HepG2 (cell line): ENCODE measurements around the gene SMYD1. TPM values are rescaled to one million over a fixed set of nuclear protein-coding genes. Genes with fewer than 3 reads are reported as not detected.

Source experiments
- ATAC-seq: fragments of 200-7000 bp; cut with Tn5 transposase; 3 replicates; pipeline ENCODE4 v1.9.1; 2020; ENCODE audit warnings: mild to moderate bottlenecking, moderate library complexity
- BruUV-seq: library from RNA; stranded (reverse); fragments of 400-500 nt; replicated peaks from 2 replicates; lab custom pipeline; 2021; lab: Mats Ljungman, UMichigan
- CTCF ChIA-PET: fragments of 300-600 bp; formaldehyde crosslinking; extraction: SDS; loops from one replicate; lab custom pipeline; 2021; ENCODE audit warnings: low total read pairs, inconsistent platforms, low intra/inter-chr PET ratio; lab: Yijun Ruan, JAX
- POLR2A ChIA-PET: fragments of 350-600 bp; sonication (Branson Sonifier 250); formaldehyde crosslinking; loops from one replicate; lab custom pipeline; 2020; ENCODE audit warnings: antibody characterized with exemption, inconsistent platforms; lab: Yijun Ruan, JAX
- DNase-seq: peaks from one replicate; pipeline ENCODE4 v3.0.0-alpha.2; 2015; ENCODE audit warnings: low spot score
- FAIRE-seq: peaks from 3 replicates; lab custom pipeline; 2011; peaks lifted over from hg19 to GRCh38; lab: Jason Lieb, UNC
- H2AFZ ChIP-seq: one replicate; pipeline ENCODE4 v1.6.1; 2011; ENCODE audit warnings: low read length, inconsistent platforms
- H3K27ac ChIP-seq: fragments of 300-600 bp; 3 replicates; pipeline ENCODE4 v1.8.0; 2011; ENCODE audit warnings: mixed run types, mild to moderate bottlenecking, mixed read lengths, low read length, inconsistent platforms; ENCODE audit not compliant: insufficient read depth; ENCODE audit errors: extremely low read length
- H3K27me3 ChIP-seq, 2 experiments: fragments of 200-600 bp in 1 of 2; 2 replicates in 1 of 2; 3 replicates in 1 of 2; pipeline versions ENCODE4 v1.6.0 to v1.8.0; 2011; ENCODE audit warnings: low read length in 2 of 2, mild to moderate bottlenecking in 2 of 2, moderate library complexity in 2 of 2, inconsistent platforms in 1 of 2; ENCODE audit not compliant: insufficient read depth in 2 of 2, control insufficient read depth in 1 of 2
- H3K36me3 ChIP-seq, 2 experiments: fragments of 200-600 bp in 1 of 2; replicated peaks in 1 of 2; 2 replicates in 1 of 2; 3 replicates in 1 of 2; pipeline versions ENCODE4 v1.5.1 to v1.8.0; 2011; ENCODE audit warnings: low read length in 2 of 2, inconsistent platforms in 1 of 2; ENCODE audit not compliant: insufficient read depth in 2 of 2, control insufficient read depth in 1 of 2
- H3K4me1 ChIP-seq: 2 replicates; pipeline ENCODE4 v1.5.1; 2012; ENCODE audit warnings: low read length, inconsistent platforms; ENCODE audit not compliant: insufficient read depth
- H3K4me2 ChIP-seq: 2 replicates; pipeline ENCODE4 v1.6.0; 2011; ENCODE audit warnings: low read depth, low read length, inconsistent platforms
- H3K4me3 ChIP-seq, 3 experiments: fragments of 200-600 bp in 1 of 3; sonication (generic), shearing (Covaris generic) in 1 of 3; replicated peaks in 1 of 3; 2 replicates each; pipeline ENCODE4 v1.5.1; 2011 to 2016; ENCODE audit warnings: low read length in 3 of 3, inconsistent platforms in 2 of 3, low read depth in 2 of 3, mild to moderate bottlenecking in 2 of 3, control low read depth in 1 of 3, mixed read lengths in 1 of 3; ENCODE audit not compliant: insufficient read depth in 1 of 3
- H3K79me2 ChIP-seq: one replicate; pipeline ENCODE4 v1.6.1; 2011; ENCODE audit warnings: low read length, inconsistent platforms; ENCODE audit not compliant: insufficient read depth
- H3K9ac ChIP-seq: 2 replicates; pipeline ENCODE4 v1.6.0; 2011; ENCODE audit warnings: mild to moderate bottlenecking, low read depth, low read length, inconsistent platforms; ENCODE audit not compliant: insufficient read depth
- H3K9me3 ChIP-seq: 2 replicates; pipeline ENCODE4 v1.5.1; 2012; ENCODE audit warnings: mild to moderate bottlenecking, low read length
- H4K20me1 ChIP-seq: 2 replicates; pipeline ENCODE4 v1.6.0; 2011; ENCODE audit warnings: inconsistent platforms, mild to moderate bottlenecking, low read length, moderate library complexity; ENCODE audit not compliant: insufficient read depth
- POLR2A ChIP-seq, 2 experiments: IDR thresholded peaks; 2 replicates each; pipeline ENCODE4 v1.6.1; 2011; ENCODE audit warnings: low read depth in 2 of 2, low read length in 2 of 2, mild to moderate bottlenecking in 1 of 2, moderate library complexity in 1 of 2; ENCODE audit not compliant: insufficient read depth in 1 of 2
- POLR2AphosphoS5 ChIP-seq: IDR thresholded peaks from 2 replicates; pipeline ENCODE4 v1.6.1; 2012; ENCODE audit warnings: low read depth, low read length
- POLR2G ChIP-seq: fragments of 200-400 bp; formaldehyde crosslinking; IDR thresholded peaks from 2 replicates; pipeline ENCODE4 v1.6.1; 2018; ENCODE audit warnings: mild to moderate bottlenecking, low read depth, low read length, moderate library complexity
- RBM22 ChIP-seq: fragments of 200-400 bp; formaldehyde crosslinking; optimal IDR thresholded peaks from 2 replicates; pipeline ENCODE3; 2017; ENCODE audit warnings: mild to moderate bottlenecking, low read length, moderate library complexity
- SSRP1 ChIP-seq: IDR thresholded peaks from 2 replicates; pipeline ENCODE4 v1.6.1; 2016; ENCODE audit warnings: control low read depth
- ZHX2 ChIP-seq, 2 experiments: sonication (generic) in 1 of 2; formaldehyde crosslinking in 1 of 2; IDR thresholded peaks; 2 replicates each; pipeline versions ENCODE4 v1.6.1 to v1.9.0; 2014 to 2022; ENCODE audit warnings: antibody characterized with exemption in 1 of 2, borderline replicate concordance in 1 of 2, inconsistent platforms in 1 of 2, low read depth in 1 of 2, missing genetic modification reagents in 1 of 2
- ZNF556 ChIP-seq: sonication (generic); formaldehyde crosslinking; IDR thresholded peaks from 2 replicates; pipeline ENCODE4 v1.4.0; 2020; ENCODE audit warnings: mild to moderate bottlenecking, missing genetic modification reagents, borderline replicate concordance
- WGBS: methylation state at CpG from one replicate; pipeline ENCODE4 v1.1.6; 2017; ENCODE audit warnings: low lambda C conversion rate; 5-methylcytosine and 5-hydroxymethylcytosine counted together
- in situ Hi-C: cut with HindIII; loops from 2 replicates; pipeline ENCODE4 v1.10.0; 2017; ENCODE audit warnings: low pct_unique_long_range_greater_than_20kb; ENCODE audit not compliant: extremely low pct_ligation_motif_present
- intact Hi-C: fragments of 100-400 bp; cut with micrococcal nuclease; formaldehyde crosslinking; loops from one replicate; pipeline ENCODE4 v1.10.0; 2022; ENCODE audit not compliant: unreplicated experiment
- polyA plus RNA-seq, 8 experiments: library from polyadenylated mRNA; depleted of rRNA in 3 of 8; stranded (reverse) in 7 of 8; unstranded in 1 of 8; fragments of >200 nt; fragmentation: Illumina TruSeq in 4 of 8; extraction: Trizol in 4 of 8; gene quantifications; 2 replicates each; pipeline versions ENCODE4 v1.2.1 to v1.2.3, GENCODE V29; 2011 to 2016; ENCODE audit warnings: low read depth in 4 of 8, missing spikeins in 1 of 8, mixed read lengths in 1 of 8; ENCODE audit not compliant: insufficient read depth in 1 of 8
- total RNA-seq, 5 experiments: library from RNA; depleted of rRNA; stranded (reverse); fragments of >200 nt; fragmentation: Illumina TruSeq; extraction: Trizol; gene quantifications; 2 replicates each; pipeline ENCODE4 v1.2.3, GENCODE V29; 2016; ENCODE audit warnings: low read depth in 1 of 5

The SMYD1 gene
- total and polyA plus RNA-seq, 2 of the 13 experiments (the other 11 are each of a cell fraction or from before 2014, with no cell fraction given): not detected

- H3K27me3 ChIP-seq: no peaks in the 10 kb centered on the region; a peak in 1 of 5 replicates
- no TSS peak for BruUV-seq
- in situ Hi-C loops (loop anchor here (25.0 kb wide), 1 partner anchor 411 kb away; the partner anchor contains the start of gene FOXI3), intact Hi-C loops (no loop called here)
- DNase-seq: no peak
- no peak for TF ChIP-seq ZHX2 (IDR thresholded peaks at IDR 0.05; ENCODE audit: low read depth)
- TF ChIP-seq ZHX2 (CRISPR knock-in tag; IDR thresholded peaks at IDR 0.05; ENCODE audit: borderline replicate concordance): no peak
- peak; percentile 91 for TF ChIP-seq RBM22
- TF ChIP-seq ZNF556: no peak
- TF ChIP-seq POLR2A (IDR thresholded peaks at IDR 0.05; ENCODE audit: insufficient read depth in 1 of 2, low read depth in 2 of 2, low read length in 2 of 2): peak in 1 of 2 experiments; percentile 59; a peak in 2 of 4 replicates
- TF ChIP-seq POLR2AphosphoS5: 0 out of 2 replicates have a peak, but pooled peaks have one; percentile 30
- peak; percentile 56; the same call in 1 of the 2 replicates for TF ChIP-seq SSRP1 (CRISPR knock-in tag)
- peak; percentile 67 for TF ChIP-seq POLR2G
- H4K20me1 ChIP-seq: no peaks in the 10 kb centered on the region
- CTCF ChIA-PET: no interaction called here
- no peak for ATAC-seq
- H3K9ac ChIP-seq: no peak overlapping the region
- H3K36me3 ChIP-seq: 0 out of 5 replicates have a peak, but pooled peaks cover 0 to 1% of the 10 kb centered on the region in 2 experiments
- POLR2A ChIA-PET: no interaction called here
- FAIRE-seq: no peak
- peaks cover 45% of the 10 kb centered on the region for H3K4me1 ChIP-seq
- no peak overlapping the region for H3K4me3 ChIP-seq
- H3K4me2 ChIP-seq: no peak overlapping the region
- WGBS: 94% methylated on average over 2 of the region's 2 CpGs
- H3K79me2 ChIP-seq: peaks cover 24% of the 10 kb centered on the region
- H2AFZ ChIP-seq: no peak overlapping the region
- no peak overlapping the region for H3K27ac ChIP-seq
- no peaks in the 10 kb centered on the region for H3K9me3 ChIP-seq
These were observed 15.8 kb upstream of the SMYD1 start for GRCh38 chr2:88051792-88052191.
